ENCODE data around the gene RAB6B. TPM values are rescaled to one million over a fixed set of nuclear protein-coding genes. Genes with fewer than 3 reads are reported as not detected.

Gene RAB6B
- total RNA-seq, 1 experiment from 2014 or later, result 0.52 TPM

DNA sequence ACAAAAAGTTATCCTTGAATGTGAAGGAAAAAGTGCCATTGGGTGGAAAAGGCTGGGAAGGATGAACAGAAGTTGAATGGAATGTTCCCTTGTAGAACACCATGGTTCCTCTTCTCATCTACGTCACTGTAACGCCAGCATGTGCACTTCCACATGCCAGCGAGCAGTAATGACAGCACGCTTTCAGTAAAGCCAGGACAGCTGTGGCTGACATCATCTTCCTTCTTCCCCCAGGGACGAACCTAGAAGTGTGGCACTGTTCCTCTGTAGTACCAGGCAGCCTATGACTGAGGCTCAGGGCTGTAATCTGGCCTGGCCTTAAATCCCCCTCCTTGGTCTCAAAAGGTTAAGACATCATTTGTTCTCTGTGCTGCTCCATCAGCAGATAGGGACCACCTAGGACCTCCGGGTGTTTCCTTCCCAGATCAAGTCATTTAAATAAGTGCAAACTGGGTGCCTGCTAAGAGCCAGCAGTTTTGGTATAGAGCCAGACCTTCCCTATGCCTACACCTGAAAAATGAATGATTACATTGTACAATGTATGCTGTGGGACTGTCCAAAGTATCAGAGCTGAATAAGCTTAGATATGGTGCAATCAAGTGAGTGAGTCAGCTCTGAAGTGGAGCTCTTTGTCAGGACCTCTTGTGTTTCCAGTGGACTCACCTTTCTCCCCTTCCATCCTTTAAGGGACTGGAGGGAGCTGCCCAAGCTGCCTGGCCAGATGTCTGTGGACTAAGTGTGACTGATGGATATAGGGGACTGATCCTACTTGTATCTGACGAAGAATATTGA, 95.7 kb downstream of the RAB6B start:
- POLR2A ChIA-PET (ENCODE audit: unreplicated experiment), result no interaction called here
- Histone ChIP-seq H2AFZ (no peak overlapping the region), H3K79me2 (ENCODE audit: low read depth) (no peaks in the 10 kb centered on the region), H3K9me3 (ENCODE audit: insufficient read depth, low read depth) (peaks cover 6% of the 10 kb centered on the region), H3F3A (ENCODE audit: insufficient read depth, low read depth) (peaks cover 5% of the 10 kb centered on the region), H3K27me3 (ENCODE audit: insufficient read depth, low read depth) (no peaks in the 10 kb centered on the region), H3K4me2 (0 out of 2 replicates have a peak overlapping the region, but pooled peaks have one; percentile 27), H3K9me2 (ENCODE audit: insufficient read depth) (no peaks in the 10 kb centered on the region), H4K20me1 (ENCODE audit: insufficient read depth) (no peaks in the 10 kb centered on the region), H3K4me1 (replicated peaks; ENCODE audit: insufficient read depth) (peaks cover 31% of the 10 kb centered on the region), H3K4me3 (no peak overlapping the region), H3K36me3 (ENCODE audit: low read depth) (no peaks in the 10 kb centered on the region), H3K27ac (no peak overlapping the region; the same call in 1 of the 2 replicates)
- intact Hi-C loops (cut with micrococcal nuclease; ENCODE audit: unreplicated experiment), result loop anchor here (10.0 kb wide), 4 partner anchors 225 to 1075 kb away; partner anchors contain the start of genes CDV3 and NPHP3
- peak in 1 of 2 experiments; percentile 81 for DNase-seq
- CTCF ChIA-PET, result no interaction called here
- no peak for TF ChIP-seq EZH2 (IDR thresholded peaks at IDR 0.05; ENCODE audit: low read depth)
- no peak for TF ChIP-seq CTCF (conservative IDR thresholded peaks at IDR 0.05)
- no TSS peak for BruUV-seq (replicated peaks)

- Histone ChIP-seq H3K9me2 (ENCODE audit: insufficient read depth) (no peaks in the 10 kb centered on the region), H3K27ac (0 out of 2 replicates have a peak overlapping the region, but pooled peaks have one; percentile 22), H3F3A (ENCODE audit: insufficient read depth, low read depth) (no peaks in the 10 kb centered on the region; the same call in none of the 2 replicates), H3K4me1 (replicated peaks; ENCODE audit: insufficient read depth) (peaks cover 26% of the 10 kb centered on the region), H3K79me2 (ENCODE audit: low read depth) (no peaks in the 10 kb centered on the region), H3K36me3 (ENCODE audit: low read depth) (no peaks in the 10 kb centered on the region), H4K20me1 (ENCODE audit: insufficient read depth) (no peaks in the 10 kb centered on the region), H3K4me3 (no peak overlapping the region), H3K9me3 (ENCODE audit: insufficient read depth, low read depth) (peaks cover 17% of the 10 kb centered on the region), H3K27me3 (ENCODE audit: insufficient read depth, low read depth) (no peaks in the 10 kb centered on the region), H3K4me2 (peak overlapping the region; percentile 41), H2AFZ (no peak overlapping the region)
- intact Hi-C loops (cut with micrococcal nuclease; ENCODE audit: unreplicated experiment), result no loop called here
- no TSS peak for BruUV-seq (replicated peaks)
- ChIA-PET CTCF (no interaction called here), POLR2A (ENCODE audit: unreplicated experiment) (no interaction called here)
- no peak for TF ChIP-seq CTCF (conservative IDR thresholded peaks at IDR 0.05)
- no peak for TF ChIP-seq EZH2 (IDR thresholded peaks at IDR 0.05; ENCODE audit: low read depth)
- peak in 1 of 2 experiments; percentile 69 for DNase-seq
Observed at GRCh38 chr3:133797396-133798105, 98.1 kb downstream of the RAB6B start.

- intact Hi-C loops (cut with micrococcal nuclease; ENCODE audit: unreplicated experiment), result no loop called here
- H3K4me2 ChIP-seq, result no peak overlapping the region
- POLR2A ChIA-PET (ENCODE audit: unreplicated experiment), result no interaction called here
- no TSS peak for BruUV-seq (replicated peaks)
- no peaks in the 10 kb centered on the region for H4K20me1 ChIP-seq (ENCODE audit: insufficient read depth)
- CTCF ChIA-PET, result no interaction called here
- H3K4me1 ChIP-seq (replicated peaks; ENCODE audit: insufficient read depth), result peaks cover 5% of the 10 kb centered on the region; the same call in 1 of the 2 replicates
- TF ChIP-seq CTCF (conservative IDR thresholded peaks at IDR 0.05), result no peak
- no peaks in the 10 kb centered on the region for H3K27me3 ChIP-seq (ENCODE audit: insufficient read depth, low read depth)
- H3F3A ChIP-seq (ENCODE audit: insufficient read depth, low read depth), result no peaks in the 10 kb centered on the region; the same call in 1 of the 2 replicates
- H3K79me2 ChIP-seq (ENCODE audit: low read depth), result no peaks in the 10 kb centered on the region
- H3K9me3 ChIP-seq (ENCODE audit: insufficient read depth, low read depth), result peaks cover 33% of the 10 kb centered on the region
- no peak overlapping the region for H2AFZ ChIP-seq
- DNase-seq, result no peak
- H3K27ac ChIP-seq, result no peak overlapping the region
- H3K9me2 ChIP-seq (ENCODE audit: insufficient read depth), result no peaks in the 10 kb centered on the region
- H3K4me3 ChIP-seq, result no peak overlapping the region
- H3K36me3 ChIP-seq (ENCODE audit: low read depth), result no peaks in the 10 kb centered on the region
Observed at GRCh38 chr3:133792171-133792763, 103.4 kb downstream of the RAB6B start.

All from PC-9 (cell line).